ENCODE measurements around the gene GRK5. TPM values are rescaled to one million over a fixed set of nuclear protein-coding genes. Genes with fewer than 3 reads are reported as not detected.

The GRK5 gene
- total RNA-seq, 3 donors from 2014 or later (not counting 1 experiment from before 2014, with no cell fraction given) = 37.6 to 54.3 (median 47.9) TPM

DNA sequence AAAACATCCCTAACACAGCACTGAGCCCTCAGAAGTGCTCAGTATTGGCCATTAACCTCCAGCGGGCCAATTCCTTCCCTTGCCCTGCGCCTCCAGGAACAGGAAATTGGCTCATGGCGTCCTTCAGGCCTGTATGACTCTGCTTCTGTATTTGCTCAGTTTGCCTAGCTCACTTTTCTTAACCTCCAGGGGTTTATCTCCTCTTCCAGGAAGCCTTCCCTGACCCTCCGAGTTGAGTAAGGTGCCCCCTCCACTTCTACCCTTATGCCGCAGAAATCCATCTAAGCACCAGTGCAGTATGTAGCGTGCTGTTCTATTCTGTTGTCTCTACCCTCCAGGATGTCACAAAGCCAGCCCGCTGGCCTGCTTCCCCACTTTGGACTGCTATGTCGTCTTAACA is 40.8 kb upstream of the GRK5 start:
- ATAC-seq (no peak), DNase-seq (no peak)
- intact Hi-C loops (cut with micrococcal nuclease) = no loop called here
- Histone ChIP-seq H3K36me3 (ENCODE audit: control insufficient read depth, insufficient read depth, low read length) (peaks cover 27% of the 10 kb centered on the region), H3K9me3 (ENCODE audit: control insufficient read depth, insufficient read depth, low read length) (no peaks in the 10 kb centered on the region), H3K4me3 (ENCODE audit: low read length) (no peak overlapping the region), H3K4me1 (ENCODE audit: control insufficient read depth, insufficient read depth, low read length) (peaks cover 18% of the 10 kb centered on the region), H3K27ac (ENCODE audit: low read length) (no peak overlapping the region), H3K27me3 (ENCODE audit: control insufficient read depth, insufficient read depth, low read length) (no peaks in the 10 kb centered on the region)
- H3K36me3 Mint-ChIP-seq = no peaks in the 10 kb centered on the region
- no peaks in the 10 kb centered on the region for H3K9me3 Mint-ChIP-seq
- H3K27me3 Mint-ChIP-seq (ENCODE audit: low read depth in 2 of 2) = no peaks in the 10 kb centered on the region
- H3K4me1 Mint-ChIP-seq = peaks cover 15 to 17% of the 10 kb centered on the region in 2 donors
- 79% methylated on average over 8 of the region's 8 CpGs for WGBS (ENCODE audit: insufficient coverage)
- H3K4me3 Mint-ChIP-seq = peak overlapping the region; percentile 89
- TF ChIP-seq, protein P1, sequence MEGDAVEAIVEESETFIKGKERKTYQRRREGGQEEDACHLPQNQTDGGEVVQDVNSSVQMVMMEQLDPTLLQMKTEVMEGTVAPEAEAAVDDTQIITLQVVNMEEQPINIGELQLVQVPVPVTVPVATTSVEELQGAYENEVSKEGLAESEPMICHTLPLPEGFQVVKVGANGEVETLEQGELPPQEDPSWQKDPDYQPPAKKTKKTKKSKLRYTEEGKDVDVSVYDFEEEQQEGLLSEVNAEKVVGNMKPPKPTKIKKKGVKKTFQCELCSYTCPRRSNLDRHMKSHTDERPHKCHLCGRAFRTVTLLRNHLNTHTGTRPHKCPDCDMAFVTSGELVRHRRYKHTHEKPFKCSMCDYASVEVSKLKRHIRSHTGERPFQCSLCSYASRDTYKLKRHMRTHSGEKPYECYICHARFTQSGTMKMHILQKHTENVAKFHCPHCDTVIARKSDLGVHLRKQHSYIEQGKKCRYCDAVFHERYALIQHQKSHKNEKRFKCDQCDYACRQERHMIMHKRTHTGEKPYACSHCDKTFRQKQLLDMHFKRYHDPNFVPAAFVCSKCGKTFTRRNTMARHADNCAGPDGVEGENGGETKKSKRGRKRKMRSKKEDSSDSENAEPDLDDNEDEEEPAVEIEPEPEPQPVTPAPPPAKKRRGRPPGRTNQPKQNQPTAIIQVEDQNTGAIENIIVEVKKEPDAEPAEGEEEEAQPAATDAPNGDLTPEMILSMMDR (IDR thresholded peaks at IDR 0.05) = no peak
- H3K27ac Mint-ChIP-seq = peak overlapping the region; percentile 77 to 94

DNA sequence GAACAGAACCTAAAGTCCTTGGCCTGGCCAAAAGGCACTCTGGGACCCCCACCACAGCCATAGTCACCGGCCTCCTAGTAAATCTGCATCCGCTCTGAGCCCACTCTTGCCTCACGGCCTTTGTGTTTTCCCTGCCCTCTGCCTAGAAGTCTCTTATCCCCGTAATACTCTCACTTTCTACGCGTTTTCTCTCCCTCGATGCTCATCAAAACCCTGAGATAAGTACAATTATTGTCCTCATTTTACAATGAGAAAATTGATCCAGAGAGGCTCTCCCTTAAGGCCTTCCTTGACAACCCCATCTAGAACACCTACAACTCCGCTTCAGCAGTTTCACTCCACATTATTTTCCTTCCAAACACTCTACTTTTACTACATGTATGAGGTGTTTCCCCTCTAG is 40.3 kb upstream of the GRK5 start:
- H3K9me3 ChIP-seq (ENCODE audit: control insufficient read depth, insufficient read depth, low read length) = no peaks in the 10 kb centered on the region
- no peaks in the 10 kb centered on the region for H3K36me3 Mint-ChIP-seq
- 82% methylated on average over 8 of the region's 8 CpGs for WGBS (ENCODE audit: insufficient coverage)
- H3K27me3 Mint-ChIP-seq (ENCODE audit: low read depth in 2 of 2) = no peaks in the 10 kb centered on the region
- no peaks in the 10 kb centered on the region for H3K9me3 Mint-ChIP-seq
- ATAC-seq (no peak), DNase-seq (no peak)
- intact Hi-C loops (cut with micrococcal nuclease) = no loop called here
- peaks cover 18% of the 10 kb centered on the region for H3K4me1 ChIP-seq (ENCODE audit: control insufficient read depth, insufficient read depth, low read length)
- H3K27ac Mint-ChIP-seq = peak overlapping the region; percentile 77 to 94
- TF ChIP-seq, protein P1 (IDR thresholded peaks at IDR 0.05) = no peak
- H3K4me1 Mint-ChIP-seq = peaks cover 15 to 17% of the 10 kb centered on the region in 2 donors
- H3K4me3 Mint-ChIP-seq = peak overlapping the region; percentile 89
- H3K4me3 ChIP-seq (ENCODE audit: low read length) = no peak overlapping the region
- peaks cover 32% of the 10 kb centered on the region for H3K36me3 ChIP-seq (ENCODE audit: control insufficient read depth, insufficient read depth, low read length)
- no peak overlapping the region for H3K27ac ChIP-seq (ENCODE audit: low read length)
- H3K27me3 ChIP-seq (ENCODE audit: control insufficient read depth, insufficient read depth, low read length) = no peaks in the 10 kb centered on the region

DNA sequence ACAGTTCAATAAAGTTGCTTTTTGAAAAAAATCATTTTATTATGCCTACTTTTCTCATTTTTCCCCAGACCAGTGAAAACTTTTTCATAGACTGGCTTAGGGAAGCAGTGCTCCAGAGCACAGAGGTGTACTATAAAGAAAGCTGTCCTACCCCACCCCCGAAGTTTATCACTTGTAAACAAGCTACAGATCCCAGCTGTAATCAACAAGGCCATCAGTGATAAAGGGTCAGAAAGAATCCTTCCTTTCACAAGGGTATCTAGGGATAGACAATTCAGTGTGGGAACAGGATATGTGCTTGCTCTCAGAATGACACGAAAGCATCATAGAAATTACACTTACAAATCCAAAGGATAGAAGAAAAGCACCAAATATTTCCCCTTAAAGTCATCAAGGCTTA is 33.3 kb upstream of the GRK5 start:
- TF ChIP-seq, protein P1 (IDR thresholded peaks at IDR 0.05) = no peak
- intact Hi-C loops (cut with micrococcal nuclease) = no loop called here
- Mint-ChIP-seq H3K9me3 (no peaks in the 10 kb centered on the region), H3K27ac (no peak overlapping the region), H3K4me3 (no peak overlapping the region), H3K27me3 (ENCODE audit: low read depth in 2 of 2) (no peaks in the 10 kb centered on the region), H3K4me1 (peaks cover 6 to 13% of the 10 kb centered on the region in 2 donors), H3K36me3 (no peaks in the 10 kb centered on the region)
- Histone ChIP-seq H3K36me3 (ENCODE audit: control insufficient read depth, insufficient read depth, low read length) (peaks cover 36% of the 10 kb centered on the region), H3K4me3 (ENCODE audit: low read length) (no peak overlapping the region), H3K27me3 (ENCODE audit: control insufficient read depth, insufficient read depth, low read length) (no peaks in the 10 kb centered on the region), H3K4me1 (ENCODE audit: control insufficient read depth, insufficient read depth, low read length) (peaks cover 14% of the 10 kb centered on the region), H3K9me3 (ENCODE audit: control insufficient read depth, insufficient read depth, low read length) (no peaks in the 10 kb centered on the region), H3K27ac (ENCODE audit: low read length) (no peak overlapping the region)
- 100% methylated on average over 2 of the region's 2 CpGs for WGBS (ENCODE audit: insufficient coverage)
- DNase-seq (no peak), ATAC-seq (no peak)

DNA sequence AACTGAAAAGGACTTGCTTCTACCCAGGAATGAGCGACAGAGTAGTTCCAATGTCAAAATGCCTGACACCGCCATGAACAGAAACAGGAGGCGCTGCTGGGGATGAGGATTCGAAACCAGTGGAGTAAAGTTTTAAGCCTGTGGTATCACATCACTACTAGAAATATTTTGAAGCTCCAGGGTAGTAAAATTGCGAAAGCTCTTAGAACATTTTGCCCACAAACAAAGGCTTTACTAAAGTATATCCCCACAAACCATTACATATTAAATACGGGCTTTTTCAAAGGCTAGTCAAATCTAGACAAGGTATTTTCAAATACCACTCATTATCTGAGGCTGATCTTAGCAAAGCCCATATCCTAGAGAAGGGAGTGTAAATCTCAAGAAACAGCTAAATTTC is 31.2 kb upstream of the GRK5 start:
- H3K36me3 Mint-ChIP-seq = no peaks in the 10 kb centered on the region
- intact Hi-C loops (cut with micrococcal nuclease) = loop anchor here (5.0 kb wide), 1 partner anchor 94 kb away; the partner anchor contains the start of gene EIF3A

More for the DNA sequence above, 31.2 kb upstream of the GRK5 start:
- TF ChIP-seq, protein P1 (IDR thresholded peaks at IDR 0.05) = no peak
- Histone ChIP-seq H3K4me1 (ENCODE audit: control insufficient read depth, insufficient read depth, low read length) (peaks cover 19% of the 10 kb centered on the region), H3K4me3 (ENCODE audit: low read length) (no peak overlapping the region), H3K27me3 (ENCODE audit: control insufficient read depth, insufficient read depth, low read length) (no peaks in the 10 kb centered on the region), H3K9me3 (ENCODE audit: control insufficient read depth, insufficient read depth, low read length) (no peaks in the 10 kb centered on the region), H3K36me3 (ENCODE audit: control insufficient read depth, insufficient read depth, low read length) (peaks cover 23% of the 10 kb centered on the region), H3K27ac (ENCODE audit: low read length) (no peak overlapping the region)
- Mint-ChIP-seq H3K27ac (no peak overlapping the region), H3K9me3 (no peaks in the 10 kb centered on the region), H3K27me3 (ENCODE audit: low read depth in 2 of 2) (no peaks in the 10 kb centered on the region), H3K4me3 (peak overlapping the region; percentile 42), H3K4me1 (peaks cover 6 to 13% of the 10 kb centered on the region in 2 donors)
- 73% methylated on average over 6 of the region's 6 CpGs for WGBS (ENCODE audit: insufficient coverage)
- ATAC-seq = no peak
- DNase-seq = no peak

Measured in natural killer cell (primary cell).